ENCODE results near the gene FRMPD2. TPM values are rescaled to one million over a fixed set of nuclear protein-coding genes. Genes with fewer than 3 reads are reported as not detected.

FRMPD2 gene
- polyA plus RNA-seq, 2 of the 4 experiments (the other 2 are of a cell fraction), result 0.13 to 0.15 TPM

- Histone ChIP-seq H3K9me3 (no peaks in the 10 kb centered on the region), H3K4me3 (no peak overlapping the region), H3K4me1 (no peaks in the 10 kb centered on the region), H3K4me2 (no peak overlapping the region), H3K27ac (no peak overlapping the region)
- ChIA-PET POLR2A (no interaction called here), CTCF (interaction anchor here (1.4 to 2.1 kb wide), 2 partner anchors 10 to 33 kb away, joined by 4 read pairs; no protein-coding TSS in a partner anchor)
- no peak for FAIRE-seq
- DNase-seq (ENCODE audit: low read depth in 1 of 2, low spot score in 1 of 2), result no peak
- TF ChIP-seq HOXB13 (CRISPR knock-in tag; IDR thresholded peaks at IDR 0.05; ENCODE audit: low read depth), result no peak
- TF ChIP-seq ATOH8 (CRISPR knock-in tag; IDR thresholded peaks at IDR 0.05; ENCODE audit: low read depth), result no peak
- TF ChIP-seq USF2 (IDR thresholded peaks at IDR 0.05), result no peak
- TF ChIP-seq REST (IDR thresholded peaks at IDR 0.05), result no peak
- no peak for TF ChIP-seq HMGXB4 (CRISPR knock-in tag; IDR thresholded peaks at IDR 0.05; ENCODE audit: borderline replicate concordance)
- no peak for TF ChIP-seq SMC3 (IDR thresholded peaks at IDR 0.05)
- WGBS (ENCODE audit: missing lambda C conversion rate), result 45% methylated on average over 9 of the region's 9 CpGs
- no peak for ATAC-seq
These were observed 35.5 kb downstream of the FRMPD2 start for GRCh38 chr10:48238826-48239520.

GRCh38 chr10:48237259-48238250 is 36.9 kb downstream of the FRMPD2 start:
- Histone ChIP-seq H3K4me1 (no peaks in the 10 kb centered on the region), H3K4me2 (no peak overlapping the region), H3K9me3 (no peaks in the 10 kb centered on the region), H3K27ac (no peak overlapping the region), H3K4me3 (no peak overlapping the region)
- POLR2A ChIA-PET, result no interaction called here
- ATAC-seq, result no peak
- CTCF ChIA-PET, result interaction anchor here (2.1 to 4.3 kb wide), 2 partner anchors 22 to 34 kb away, joined by 4 to 13 read pairs; no protein-coding TSS in a partner anchor
- DNase-seq (ENCODE audit: low read depth in 1 of 2, low spot score in 1 of 2), result no peak
- TF ChIP-seq MYC (IDR thresholded peaks at IDR 0.05; ENCODE audit: borderline replicate concordance, low read length) (no peak), MAFK (IDR thresholded peaks at IDR 0.05; ENCODE audit: partially characterized antibody) (no peak)
- no peak for FAIRE-seq
- WGBS (ENCODE audit: missing lambda C conversion rate), result 74% methylated on average over 13 of the region's 16 CpGs

- Histone ChIP-seq H3K27ac (no peak overlapping the region), H3K9me3 (no peaks in the 10 kb centered on the region), H3K4me3 (no peak overlapping the region), H3K4me2 (no peak overlapping the region), H3K4me1 (no peaks in the 10 kb centered on the region)
- WGBS (ENCODE audit: missing lambda C conversion rate), result 74% methylated on average over 6 of the region's 6 CpGs
- ATAC-seq (no peak), FAIRE-seq (no peak), DNase-seq (ENCODE audit: low read depth in 1 of 2, low spot score in 1 of 2) (no peak)
- TF ChIP-seq CBX8 (IDR thresholded peaks at IDR 0.05) (no peak), RCOR1 (IDR thresholded peaks at IDR 0.05; ENCODE audit: low read depth, low read length) (no peak), TP53 (CRISPR knock-in tag; IDR thresholded peaks at IDR 0.05) (no peak), ZFP36 (IDR thresholded peaks at IDR 0.05; ENCODE audit: borderline replicate concordance, partially characterized antibody) (no peak), MYC (IDR thresholded peaks at IDR 0.05; ENCODE audit: borderline replicate concordance, low read length) (no peak), RNF2 (IDR thresholded peaks at IDR 0.05; ENCODE audit: borderline replicate concordance, low read depth) (no peak), EP300 (IDR thresholded peaks at IDR 0.05) (no peak), HMGXB4 (CRISPR knock-in tag; IDR thresholded peaks at IDR 0.05; ENCODE audit: borderline replicate concordance) (no peak), EHMT2 (IDR thresholded peaks at IDR 0.05; ENCODE audit: low read depth) (no peak), HOXA7 (CRISPR knock-in tag; IDR thresholded peaks at IDR 0.05) (no peak), HOXB5 (CRISPR knock-in tag; IDR thresholded peaks at IDR 0.05) (no peak), HEYL (CRISPR knock-in tag; IDR thresholded peaks at IDR 0.05) (no peak), FOSB (CRISPR knock-in tag; IDR thresholded peaks at IDR 0.05) (no peak), KDM1A (IDR thresholded peaks at IDR 0.05; ENCODE audit: low read depth) (no peak), SREBF2 (IDR thresholded peaks at IDR 0.05) (no peak)
- POLR2A ChIA-PET, result no interaction called here
- CTCF ChIA-PET, result interaction anchor here (4.3 kb wide), 1 partner anchor 21 kb away, joined by 13 read pairs; no protein-coding TSS in a partner anchor
These were observed 38.3 kb downstream of the FRMPD2 start for GRCh38 chr10:48236199-48236621.

Data from A549 (cell line).